ENCODE results near the gene RAP1GAP. TPM values are rescaled to one million over a fixed set of nuclear protein-coding genes. Genes with fewer than 3 reads are reported as not detected.

Gene RAP1GAP
- polyA plus RNA-seq, 4 donors = 3.5 to 23.8 (median 21.0) TPM

DNA sequence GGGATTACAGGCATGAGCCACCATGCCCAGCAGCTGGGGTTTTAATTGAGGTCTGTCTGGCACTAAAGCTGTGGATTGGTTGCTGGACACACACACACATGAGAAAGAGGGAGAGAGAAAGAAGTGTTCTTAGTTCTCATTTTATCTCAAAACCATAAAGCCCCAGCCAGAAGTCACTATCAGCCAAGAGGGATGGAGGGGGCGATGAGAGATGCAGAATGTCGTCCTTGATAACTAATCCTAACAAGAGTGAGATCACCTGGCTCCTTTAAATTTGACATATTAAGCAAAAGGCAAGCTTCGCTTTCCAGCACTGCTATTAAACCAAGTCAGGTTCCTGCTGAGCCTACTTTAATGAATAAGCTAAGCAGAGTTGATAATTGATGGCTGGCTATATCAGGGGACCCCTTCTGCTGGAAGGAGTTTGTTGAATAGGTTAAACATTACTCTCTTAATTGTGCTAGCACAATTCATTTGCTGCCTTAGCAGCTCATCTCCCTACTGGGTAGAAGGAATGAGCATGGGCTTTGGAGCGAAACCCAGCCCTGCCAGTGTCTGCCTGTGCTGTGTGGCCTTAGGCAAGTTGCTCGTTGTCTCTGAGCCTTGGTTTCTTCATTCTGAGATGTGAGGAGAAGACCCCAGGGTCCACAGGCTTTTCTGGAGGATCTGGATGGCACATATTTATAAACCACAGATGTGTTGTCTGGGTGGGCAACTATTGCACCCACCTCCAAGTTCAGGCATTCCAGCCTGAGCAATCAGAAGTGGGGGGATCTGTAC, 109.2 kb downstream of the RAP1GAP start:
- peak in 1 of 4 donors; percentile 31 for DNase-seq (ENCODE audit: low read depth in 4 of 4, low spot score in 3 of 4)

DNA sequence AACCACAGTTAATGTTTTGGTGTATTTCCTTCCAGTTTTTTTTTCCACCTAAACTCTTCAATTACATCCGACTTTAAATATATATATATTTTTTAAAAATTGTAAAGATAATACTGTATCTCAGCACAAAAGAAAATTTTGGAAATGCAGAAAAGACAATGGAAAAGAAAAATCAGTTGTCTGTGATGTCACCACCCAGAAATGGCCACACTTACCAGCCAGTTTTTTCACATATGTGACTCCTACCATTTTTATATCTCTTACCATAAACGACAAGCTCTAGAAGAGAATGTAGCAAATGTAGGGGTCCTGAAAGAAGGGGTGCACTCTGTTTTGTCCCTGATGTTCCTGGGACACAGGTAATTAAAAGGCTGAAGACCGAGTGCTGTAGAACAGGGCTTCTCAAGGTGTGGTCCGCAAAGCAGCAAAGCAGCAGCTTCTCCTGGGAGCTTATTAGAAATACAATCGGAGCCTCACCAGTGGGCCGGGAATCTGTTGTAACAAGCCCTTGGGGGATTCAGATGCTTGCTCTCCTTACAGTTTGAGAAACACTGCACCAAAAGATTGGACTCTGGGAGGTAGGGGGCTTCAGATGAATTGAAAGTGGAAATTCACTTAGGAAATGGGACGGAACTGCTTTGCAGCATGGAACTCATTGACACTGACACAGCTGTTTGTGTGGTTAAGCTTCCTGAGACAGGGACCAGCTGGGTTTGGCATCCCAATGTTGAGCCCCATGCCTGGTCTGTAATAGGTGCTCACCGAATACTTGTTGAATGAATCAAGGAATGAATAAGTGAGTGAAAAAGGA, 115.8 kb downstream of the RAP1GAP start:
- no peak for DNase-seq (ENCODE audit: low read depth in 4 of 4, low spot score in 3 of 4)

DNA sequence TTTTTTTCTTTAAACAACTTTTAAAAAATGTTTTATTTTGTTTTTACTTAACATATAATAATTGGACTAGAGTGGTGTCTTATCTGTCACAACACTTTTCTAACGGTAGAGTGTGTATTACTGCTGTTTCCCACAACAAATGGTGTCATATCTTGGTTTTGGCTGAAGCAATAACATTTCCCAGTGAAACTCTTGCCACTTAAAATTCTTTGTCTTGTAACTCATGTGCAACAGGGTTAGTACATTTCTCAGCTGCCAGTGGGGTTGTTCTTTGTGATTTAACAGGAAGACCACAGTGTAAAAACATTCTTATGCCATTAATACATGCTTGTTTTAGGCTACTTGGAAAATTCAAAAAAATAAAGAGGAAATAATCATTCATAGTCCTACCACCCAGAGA, 116.4 kb downstream of the RAP1GAP start:
- no peak for DNase-seq (ENCODE audit: low read depth in 4 of 4, low spot score in 3 of 4)

DNA sequence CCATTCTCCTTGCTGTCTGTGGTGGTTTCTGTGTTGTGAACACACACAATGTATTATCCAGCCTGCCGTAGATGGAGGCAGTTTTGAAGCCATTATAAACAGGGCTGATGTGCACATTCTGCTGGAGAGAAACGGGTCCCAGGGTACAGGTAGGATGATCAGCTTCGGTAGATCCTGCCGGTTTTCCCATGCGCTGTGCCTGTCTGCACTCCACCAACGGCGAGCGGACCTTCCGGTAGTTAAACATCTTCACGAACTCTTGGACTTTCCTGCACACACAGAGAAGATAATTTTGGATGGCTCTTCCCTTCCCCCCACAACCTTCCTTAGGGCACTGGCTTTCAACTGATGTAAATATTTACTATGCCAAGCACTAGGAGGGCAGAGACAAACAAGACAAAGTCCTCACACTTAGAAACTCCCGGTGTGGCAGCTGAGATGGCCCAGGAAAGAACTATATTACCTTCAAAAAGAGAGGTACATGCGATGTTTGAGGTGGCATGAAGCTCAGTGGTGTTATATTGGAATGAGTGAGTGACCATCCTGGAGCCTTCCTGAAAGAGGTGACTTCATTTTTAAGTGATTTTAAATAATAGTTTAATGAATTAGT, 118.2 kb downstream of the RAP1GAP start:
- no peak for DNase-seq (ENCODE audit: low read depth in 4 of 4, low spot score in 3 of 4)

DNA sequence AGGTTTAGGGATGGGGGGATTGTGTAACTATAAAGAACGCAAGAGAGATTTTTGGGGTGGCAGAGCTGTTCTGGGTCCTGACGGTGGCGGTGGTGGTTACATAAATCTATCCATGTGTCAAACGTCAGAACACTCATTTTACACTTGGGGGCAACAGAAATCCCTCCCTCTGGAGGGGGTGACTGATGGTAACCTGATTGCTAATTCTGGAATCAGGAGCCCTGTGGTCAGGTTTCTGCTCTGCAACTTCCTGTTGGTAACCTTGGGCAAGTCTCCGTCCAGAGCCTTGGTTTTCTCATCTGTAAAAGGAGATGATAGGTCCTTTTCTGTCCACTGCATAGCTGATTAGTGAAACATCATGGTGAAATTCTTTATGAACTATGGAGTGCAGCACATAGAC, 119.1 kb downstream of the RAP1GAP start:
- no peak for DNase-seq (ENCODE audit: low read depth in 4 of 4, low spot score in 3 of 4)

DNA sequence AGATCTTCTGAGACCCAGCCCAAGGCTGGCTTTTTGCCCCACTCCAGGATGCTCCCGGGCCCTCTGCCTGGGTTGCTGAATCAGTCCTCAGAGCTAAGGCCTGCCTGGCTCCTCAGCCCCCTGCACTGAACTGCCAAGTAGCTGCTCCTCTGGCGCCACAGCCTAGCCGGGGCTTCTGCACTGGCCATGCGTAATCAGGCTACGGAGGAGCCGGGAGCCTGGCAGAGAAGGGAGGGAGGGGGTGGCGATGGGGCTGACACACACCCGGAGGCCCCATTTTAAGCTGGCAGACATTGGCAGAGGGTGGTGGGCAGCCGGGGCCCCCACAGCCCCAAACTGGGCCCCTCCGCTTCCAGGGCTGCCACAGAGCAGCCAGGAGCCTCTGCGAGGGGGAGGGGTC, 121.3 kb downstream of the RAP1GAP start:
- no peak for DNase-seq (ENCODE audit: low read depth in 4 of 4, low spot score in 3 of 4)

Other genes with a start within 250 kb of the RAP1GAP start
- gene NBPF3, start 229.2 kb downstream of the RAP1GAP start, polyA plus RNA-seq (ENCODE audit: insufficient read length in 4 of 4) = 10 to 100 TPM; 11.6 to 23.1 (median 17.1) TPM
- 10 to 100 TPM in 3 of 4 donors, 1 to 10 TPM in 1; 7.6 to 46.8 (median 28.9) TPM for gene ALPL, start 159.9 kb downstream of the RAP1GAP start, polyA plus RNA-seq (ENCODE audit: insufficient read length in 4 of 4)
- 10 to 100 TPM; 65.1 to 77.7 (median 70.3) TPM for gene USP48, start 113.8 kb upstream of the RAP1GAP start, polyA plus RNA-seq (ENCODE audit: insufficient read length in 4 of 4)
- gene LDLRAD2, start 142.9 kb upstream of the RAP1GAP start, polyA plus RNA-seq (ENCODE audit: insufficient read length in 4 of 4) = 1 to 10 TPM; 3.3 to 7.0 (median 6.1) TPM

Data from left renal pelvis (tissue), 4 donors.